ENCODE measurements around the gene KLHL36. TPM values are rescaled to one million over a fixed set of nuclear protein-coding genes. Genes with fewer than 3 reads are reported as not detected.
"Not testable (repeated sequence)": the region's sequence is repeated elsewhere in the genome, so short reads cannot be mapped to it uniquely, and the experiment has no call there.

The KLHL36 gene
- total RNA-seq, 2 donors from 2014 or later = 68.1 to 78.2 TPM

DNA sequence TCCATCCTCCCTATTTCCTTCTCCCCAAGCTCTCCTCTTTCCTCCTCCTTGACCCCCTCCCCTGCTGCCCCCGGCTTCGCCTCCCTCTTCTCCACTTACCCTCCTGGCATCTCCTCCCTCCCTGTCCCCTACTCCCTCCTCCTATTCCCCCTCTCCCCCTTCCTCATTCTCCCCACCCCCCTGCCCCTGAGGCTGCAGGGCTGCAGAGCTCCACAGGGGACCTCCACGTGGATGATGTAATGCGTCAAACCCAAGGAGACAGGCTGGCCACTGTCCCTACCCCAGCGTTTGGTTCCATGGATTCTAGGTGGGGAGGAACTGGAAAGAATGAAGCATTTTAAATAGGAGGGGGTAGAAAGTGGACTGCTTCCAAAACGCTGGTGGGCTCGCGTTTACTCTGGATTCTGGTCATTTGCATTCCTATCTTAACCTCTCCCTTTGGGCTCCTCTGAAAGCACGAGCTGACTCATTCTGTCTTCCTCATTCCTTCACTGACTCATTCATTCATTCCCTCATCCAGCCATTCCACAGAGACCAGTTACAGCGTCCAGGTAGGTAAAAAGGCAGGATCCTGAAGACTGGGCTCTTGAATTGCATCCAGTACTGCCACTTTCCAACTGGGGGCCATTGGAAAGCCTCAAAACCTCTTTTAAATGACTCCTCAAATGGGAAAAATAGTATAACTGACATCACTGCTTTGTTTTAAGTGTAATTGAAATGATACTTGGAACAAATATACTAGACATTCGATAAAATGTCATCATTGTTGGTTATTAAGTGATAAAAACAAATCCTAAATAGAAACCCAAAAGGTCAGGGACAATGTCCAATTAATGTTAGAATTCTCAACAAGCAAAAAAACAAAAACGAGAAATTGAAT lies 29.5 kb upstream of the KLHL36 start:
- peak overlapping the region; percentile 99 for H3K4me3 Mint-ChIP-seq
- H3K36me3 Mint-ChIP-seq (ENCODE audit: low read depth) = peaks cover 7% of the 10 kb centered on the region
- no peaks in the 10 kb centered on the region for H3K9me3 ChIP-seq (ENCODE audit: control insufficient read depth, low read length, poor library complexity, severe bottlenecking)
- peaks cover 42% of the 10 kb centered on the region for H3K4me1 Mint-ChIP-seq
- no peaks in the 10 kb centered on the region for H3K27me3 Mint-ChIP-seq
- peak overlapping the region; percentile 78 for H3K27ac Mint-ChIP-seq
- ATAC-seq (no peak), DNase-seq (no peak)

GRCh38 chr16:84620913-84621312 lies 27.4 kb upstream of the KLHL36 start:
- not testable (repeated sequence) for H3K27me3 Mint-ChIP-seq; ATAC-seq; H3K9me3 ChIP-seq (ENCODE audit: control insufficient read depth, low read length, poor library complexity, severe bottlenecking); H3K4me3 Mint-ChIP-seq; H3K27ac Mint-ChIP-seq; H3K36me3 Mint-ChIP-seq (ENCODE audit: low read depth); DNase-seq
- H3K4me1 Mint-ChIP-seq = peaks cover 23% of the 10 kb centered on the region

DNA sequence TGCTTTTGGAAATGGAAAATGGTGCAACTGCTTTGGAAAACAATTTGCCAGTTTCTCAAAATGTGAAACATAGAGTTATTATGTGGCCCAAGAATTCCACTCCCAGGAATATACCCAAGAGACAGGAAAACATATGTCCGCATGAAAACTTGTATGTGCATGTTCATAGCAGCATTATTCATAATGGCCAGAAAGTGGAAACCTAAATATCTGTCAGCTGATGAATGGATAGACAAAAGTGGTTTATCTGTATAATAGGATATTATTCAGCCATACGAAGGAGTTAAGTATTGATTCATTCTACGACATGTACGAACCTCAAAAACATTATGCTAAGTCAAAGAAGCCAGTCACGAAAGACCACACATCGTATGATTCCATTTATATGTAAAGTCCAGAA lies 22.8 kb upstream of the KLHL36 start:
- H3K36me3 Mint-ChIP-seq (ENCODE audit: low read depth) = no peaks in the 10 kb centered on the region
- no peak for DNase-seq
- H3K9me3 ChIP-seq (ENCODE audit: control insufficient read depth, low read length, poor library complexity, severe bottlenecking) = no peaks in the 10 kb centered on the region
- H3K27ac Mint-ChIP-seq = no peak overlapping the region
- H3K27me3 Mint-ChIP-seq = no peaks in the 10 kb centered on the region
- H3K4me3 Mint-ChIP-seq = no peak overlapping the region
- ATAC-seq = no peak
- peaks cover 10% of the 10 kb centered on the region for H3K4me1 Mint-ChIP-seq

- Mint-ChIP-seq H3K4me3 (no peak overlapping the region), H3K4me1 (peaks cover 22% of the 10 kb centered on the region), H3K27me3 (no peaks in the 10 kb centered on the region), H3K27ac (no peak overlapping the region), H3K36me3 (ENCODE audit: low read depth) (no peaks in the 10 kb centered on the region)
- no peaks in the 10 kb centered on the region for H3K9me3 ChIP-seq (ENCODE audit: control insufficient read depth, low read length, poor library complexity, severe bottlenecking)
- ATAC-seq = no peak
- no peak for DNase-seq
Observed at GRCh38 chr16:84628226-84628731, 20.0 kb upstream of the KLHL36 start.

- H3K9me3 ChIP-seq (ENCODE audit: control insufficient read depth, low read length, poor library complexity, severe bottlenecking) = no peaks in the 10 kb centered on the region
- DNase-seq = no peak
- peak; percentile 18 for ATAC-seq
- Mint-ChIP-seq H3K4me1 (peaks cover 24% of the 10 kb centered on the region), H3K4me3 (no peak overlapping the region), H3K27me3 (no peaks in the 10 kb centered on the region), H3K27ac (no peak overlapping the region), H3K36me3 (ENCODE audit: low read depth) (no peaks in the 10 kb centered on the region)
Observed at GRCh38 chr16:84629580-84629979, 18.7 kb upstream of the KLHL36 start.

- no peaks in the 10 kb centered on the region for H3K36me3 Mint-ChIP-seq (ENCODE audit: low read depth)
Observed at GRCh38 chr16:84630009-84630408, 18.3 kb upstream of the KLHL36 start.

DNA sequence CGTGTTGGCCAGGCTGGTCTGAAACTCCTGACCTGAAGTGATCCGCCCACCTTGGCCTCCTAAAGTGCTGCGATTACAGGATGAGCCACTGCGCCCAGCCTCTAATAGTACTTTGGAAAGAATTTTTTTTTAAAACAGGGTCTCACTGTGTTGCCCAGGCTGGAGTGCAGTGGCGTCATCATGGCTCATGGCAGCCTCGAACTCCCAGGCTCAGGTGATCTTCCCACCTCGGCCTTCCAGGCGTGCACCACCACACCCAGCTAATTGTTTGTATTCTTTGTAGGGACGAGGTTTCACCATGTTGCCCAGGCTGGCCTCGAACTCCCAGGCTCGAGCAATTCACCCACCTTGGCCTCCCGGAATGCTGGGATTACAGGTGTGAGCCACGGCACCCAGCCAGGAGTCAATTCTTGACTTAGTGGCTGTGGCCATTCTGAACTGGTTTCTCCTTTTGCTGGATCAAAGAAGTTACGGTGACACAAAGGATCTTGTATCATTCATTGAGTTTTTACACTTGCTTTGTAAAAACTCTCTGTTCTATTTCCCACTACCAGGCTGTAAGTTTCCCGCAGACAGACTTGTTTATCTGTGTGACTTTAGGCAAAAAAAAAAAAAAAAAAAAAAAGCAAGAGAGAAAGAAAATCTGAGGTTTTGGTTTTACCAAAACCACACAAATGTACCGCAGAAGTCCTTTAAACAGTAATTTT lies 17.7 kb upstream of the KLHL36 start:
- Mint-ChIP-seq H3K4me3 (peak overlapping the region; percentile 71), H3K27me3 (no peaks in the 10 kb centered on the region), H3K36me3 (ENCODE audit: low read depth) (no peaks in the 10 kb centered on the region), H3K27ac (peak overlapping the region; percentile 84), H3K4me1 (peaks cover 24% of the 10 kb centered on the region)
- DNase-seq (no peak), ATAC-seq (peak; percentile 54)
- H3K9me3 ChIP-seq (ENCODE audit: control insufficient read depth, low read length, poor library complexity, severe bottlenecking) = no peaks in the 10 kb centered on the region

More at GRCh38 chr16:84630009-84630408, 18.3 kb upstream of the KLHL36 start:
- peak overlapping the region; percentile 84 for H3K27ac Mint-ChIP-seq
- H3K9me3 ChIP-seq (ENCODE audit: control insufficient read depth, low read length, poor library complexity, severe bottlenecking) = no peaks in the 10 kb centered on the region
- ATAC-seq (no peak), DNase-seq (no peak)
- no peak overlapping the region for H3K4me3 Mint-ChIP-seq
- no peaks in the 10 kb centered on the region for H3K27me3 Mint-ChIP-seq
- peaks cover 24% of the 10 kb centered on the region for H3K4me1 Mint-ChIP-seq

DNA sequence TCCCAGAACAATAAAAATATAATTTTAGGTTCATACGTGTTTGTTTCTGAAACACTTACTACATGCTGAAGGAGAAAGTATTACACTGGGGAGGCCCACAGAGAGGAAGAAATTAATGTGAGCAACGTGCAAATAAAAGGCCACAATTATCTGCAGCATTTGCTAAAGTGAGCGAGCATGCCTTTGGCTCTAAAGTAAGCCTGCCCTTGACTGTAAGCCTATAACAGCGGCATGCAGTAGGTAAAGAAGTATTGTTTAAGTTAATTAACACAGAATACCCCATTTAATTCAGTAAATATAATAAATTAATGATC lies 17.2 kb upstream of the KLHL36 start:
- Mint-ChIP-seq H3K4me3 (peak overlapping the region; percentile 71), H3K27me3 (no peaks in the 10 kb centered on the region), H3K27ac (peak overlapping the region; percentile 84), H3K4me1 (peaks cover 24% of the 10 kb centered on the region), H3K36me3 (ENCODE audit: low read depth) (no peaks in the 10 kb centered on the region)
- H3K9me3 ChIP-seq (ENCODE audit: control insufficient read depth, low read length, poor library complexity, severe bottlenecking) = no peaks in the 10 kb centered on the region
- ATAC-seq (peak; percentile 51), DNase-seq (no peak)

- Mint-ChIP-seq H3K27me3 (no peaks in the 10 kb centered on the region), H3K36me3 (ENCODE audit: low read depth) (no peaks in the 10 kb centered on the region), H3K4me1 (peaks cover 24% of the 10 kb centered on the region), H3K4me3 (peak overlapping the region; percentile 67), H3K27ac (peak overlapping the region; percentile 84)
- no peaks in the 10 kb centered on the region for H3K9me3 ChIP-seq (ENCODE audit: control insufficient read depth, low read length, poor library complexity, severe bottlenecking)
- no peak for ATAC-seq
- no peak for DNase-seq
Observed at GRCh38 chr16:84631886-84632285, 16.4 kb upstream of the KLHL36 start.

- DNase-seq; ATAC-seq; H3K27ac Mint-ChIP-seq; H3K9me3 ChIP-seq (ENCODE audit: control insufficient read depth, low read length, poor library complexity, severe bottlenecking); H3K27me3 Mint-ChIP-seq; H3K4me3 Mint-ChIP-seq; H3K36me3 Mint-ChIP-seq (ENCODE audit: low read depth): not testable (repeated sequence)
- H3K4me1 Mint-ChIP-seq = peaks cover 26% of the 10 kb centered on the region
Observed at GRCh38 chr16:84632862-84633261, 15.4 kb upstream of the KLHL36 start.

- H3K36me3 Mint-ChIP-seq (ENCODE audit: low read depth) = no peaks in the 10 kb centered on the region
Observed at GRCh38 chr16:84633622-84634021, 14.7 kb upstream of the KLHL36 start.

GRCh38 chr16:84635702-84636101 lies 12.6 kb upstream of the KLHL36 start:
- ATAC-seq = no peak
- Mint-ChIP-seq H3K27me3 (no peaks in the 10 kb centered on the region), H3K4me1 (peaks cover 28% of the 10 kb centered on the region)

More at GRCh38 chr16:84633622-84634021, 14.7 kb upstream of the KLHL36 start:
- H3K4me1 Mint-ChIP-seq = peaks cover 25% of the 10 kb centered on the region
- H3K27ac Mint-ChIP-seq = no peak overlapping the region
- H3K4me3 Mint-ChIP-seq = no peak overlapping the region
- ATAC-seq = no peak
- no peaks in the 10 kb centered on the region for H3K9me3 ChIP-seq (ENCODE audit: control insufficient read depth, low read length, poor library complexity, severe bottlenecking)
- no peaks in the 10 kb centered on the region for H3K27me3 Mint-ChIP-seq
- no peak for DNase-seq

GRCh38 chr16:84637709-84638108 lies 10.6 kb upstream of the KLHL36 start:
- H3K27me3 Mint-ChIP-seq = no peaks in the 10 kb centered on the region
- no peaks in the 10 kb centered on the region for H3K9me3 ChIP-seq (ENCODE audit: control insufficient read depth, low read length, poor library complexity, severe bottlenecking)
- ATAC-seq = no peak
- H3K36me3 Mint-ChIP-seq (ENCODE audit: low read depth) = no peaks in the 10 kb centered on the region
- no peak overlapping the region for H3K27ac Mint-ChIP-seq
- peaks cover 27% of the 10 kb centered on the region for H3K4me1 Mint-ChIP-seq
- no peak overlapping the region for H3K4me3 Mint-ChIP-seq
- no peak for DNase-seq

More at GRCh38 chr16:84635702-84636101, 12.6 kb upstream of the KLHL36 start:
- Mint-ChIP-seq H3K27ac (no peak overlapping the region), H3K4me3 (no peak overlapping the region), H3K36me3 (ENCODE audit: low read depth) (no peaks in the 10 kb centered on the region)
- no peaks in the 10 kb centered on the region for H3K9me3 ChIP-seq (ENCODE audit: control insufficient read depth, low read length, poor library complexity, severe bottlenecking)
- no peak for DNase-seq

All from T-helper 17 cell (primary cell).